ENCODE measurements around the gene ARHGAP21.

Gene ARHGAP21

GRCh38 chr10:24533981-24534380, 189.7 kb downstream of the ARHGAP21 start:
- no peak for DNase-seq (ENCODE audit: low spot score)
